Vagina (tissue), 2 donors: ENCODE measurements around the gene ABCA8.

ENCODE experiments used
- CTCF ChIP-seq, 3 experiments: fragments of 450-650 bp in 2 of 3; fragments of 200-600 bp in 1 of 3; sonication (generic) in 1 of 3; IDR thresholded peaks; one replicate each; pipeline ENCODE4 v1.5.1; 2017 to 2019; ENCODE audit warnings: antibody characterized with exemption in 3 of 3, mild to moderate bottlenecking in 2 of 3, moderate library complexity in 2 of 3
- POLR2A ChIP-seq, 2 donors: fragments of 450-650 bp; IDR thresholded peaks; one replicate each; pipeline ENCODE4 v1.6.1; 2017; ENCODE audit warnings: antibody characterized with exemption in 2 of 2, mild to moderate bottlenecking in 2 of 2, moderate library complexity in 2 of 2
- POLR2AphosphoS5 ChIP-seq, 2 donors: sonication (generic); formaldehyde crosslinking; IDR thresholded peaks; one replicate each; pipeline ENCODE4 v1.9.0; 2017; ENCODE audit warnings: antibody characterized with exemption in 2 of 2, mild to moderate bottlenecking in 2 of 2, low read depth in 1 of 2; ENCODE audit not compliant: insufficient read depth in 1 of 2

GRCh38 chr17:68831170-68831569 is 124.0 kb downstream of the ABCA8 start:
- TF ChIP-seq POLR2A (IDR thresholded peaks at IDR 0.05) (no peak), CTCF (IDR thresholded peaks at IDR 0.05) (no peak), POLR2AphosphoS5 (IDR thresholded peaks at IDR 0.05; ENCODE audit: insufficient read depth in 1 of 2, low read depth in 1 of 2) (no peak)
